Gastroesophageal sphincter (tissue), 3 donors: ENCODE results near the gene CCSER1.

ENCODE experiments used
- EP300 ChIP-seq: sonication (generic); formaldehyde crosslinking; IDR thresholded peaks from one replicate; pipeline ENCODE4 v1.6.1; 2017; ENCODE audit warnings: antibody characterized with exemption, mild to moderate bottlenecking
- TF ChIP-seq, protein P1 (sequence below), 4 experiments: fragments of 200-600 bp in 2 of 4; fragments of 450-650 bp in 2 of 4; sonication (generic) in 1 of 4; IDR thresholded peaks; one replicate each; pipeline ENCODE4 v1.5.1; 2017 to 2019; ENCODE audit warnings: antibody characterized with exemption in 4 of 4, mild to moderate bottlenecking in 2 of 4, moderate library complexity in 2 of 4

DNA sequence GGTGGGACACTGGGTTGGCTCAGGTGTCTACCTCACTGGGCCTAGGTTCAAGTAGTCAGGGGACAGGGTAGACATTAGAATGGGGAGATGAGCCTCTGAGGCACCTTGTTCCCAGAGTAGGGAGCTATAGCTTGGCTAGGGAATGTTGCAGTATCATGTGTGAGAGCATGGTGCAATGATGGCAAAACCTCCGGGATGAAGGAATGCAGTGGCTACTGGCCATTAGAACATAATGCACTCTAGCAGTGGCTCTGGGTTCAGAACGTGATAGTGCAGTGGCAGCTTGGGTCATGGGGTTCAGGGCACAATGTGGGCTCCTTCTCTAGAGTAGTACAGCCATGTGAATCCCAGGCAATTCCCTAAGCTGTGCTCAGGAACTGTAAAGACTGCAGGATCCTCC is 471.5 kb downstream of the CCSER1 start:
- TF ChIP-seq, protein P1, sequence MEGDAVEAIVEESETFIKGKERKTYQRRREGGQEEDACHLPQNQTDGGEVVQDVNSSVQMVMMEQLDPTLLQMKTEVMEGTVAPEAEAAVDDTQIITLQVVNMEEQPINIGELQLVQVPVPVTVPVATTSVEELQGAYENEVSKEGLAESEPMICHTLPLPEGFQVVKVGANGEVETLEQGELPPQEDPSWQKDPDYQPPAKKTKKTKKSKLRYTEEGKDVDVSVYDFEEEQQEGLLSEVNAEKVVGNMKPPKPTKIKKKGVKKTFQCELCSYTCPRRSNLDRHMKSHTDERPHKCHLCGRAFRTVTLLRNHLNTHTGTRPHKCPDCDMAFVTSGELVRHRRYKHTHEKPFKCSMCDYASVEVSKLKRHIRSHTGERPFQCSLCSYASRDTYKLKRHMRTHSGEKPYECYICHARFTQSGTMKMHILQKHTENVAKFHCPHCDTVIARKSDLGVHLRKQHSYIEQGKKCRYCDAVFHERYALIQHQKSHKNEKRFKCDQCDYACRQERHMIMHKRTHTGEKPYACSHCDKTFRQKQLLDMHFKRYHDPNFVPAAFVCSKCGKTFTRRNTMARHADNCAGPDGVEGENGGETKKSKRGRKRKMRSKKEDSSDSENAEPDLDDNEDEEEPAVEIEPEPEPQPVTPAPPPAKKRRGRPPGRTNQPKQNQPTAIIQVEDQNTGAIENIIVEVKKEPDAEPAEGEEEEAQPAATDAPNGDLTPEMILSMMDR (IDR thresholded peaks at IDR 0.05): no peak
- no peak for TF ChIP-seq EP300
